GM12801 (cell line): ENCODE data around the gene RIPK3.

Source experiments
- TF ChIP-seq, protein P1 (sequence below): IDR thresholded peaks from one replicate; pipeline ENCODE4 v1.5.1; 2011; ENCODE audit warnings: control low read depth; ENCODE audit not compliant: insufficient read length; ENCODE audit errors: extremely low read depth

The RIPK3 gene

GRCh38 chr14:24330973-24331674, 8.7 kb downstream of the RIPK3 start:
- TF ChIP-seq, protein P1, sequence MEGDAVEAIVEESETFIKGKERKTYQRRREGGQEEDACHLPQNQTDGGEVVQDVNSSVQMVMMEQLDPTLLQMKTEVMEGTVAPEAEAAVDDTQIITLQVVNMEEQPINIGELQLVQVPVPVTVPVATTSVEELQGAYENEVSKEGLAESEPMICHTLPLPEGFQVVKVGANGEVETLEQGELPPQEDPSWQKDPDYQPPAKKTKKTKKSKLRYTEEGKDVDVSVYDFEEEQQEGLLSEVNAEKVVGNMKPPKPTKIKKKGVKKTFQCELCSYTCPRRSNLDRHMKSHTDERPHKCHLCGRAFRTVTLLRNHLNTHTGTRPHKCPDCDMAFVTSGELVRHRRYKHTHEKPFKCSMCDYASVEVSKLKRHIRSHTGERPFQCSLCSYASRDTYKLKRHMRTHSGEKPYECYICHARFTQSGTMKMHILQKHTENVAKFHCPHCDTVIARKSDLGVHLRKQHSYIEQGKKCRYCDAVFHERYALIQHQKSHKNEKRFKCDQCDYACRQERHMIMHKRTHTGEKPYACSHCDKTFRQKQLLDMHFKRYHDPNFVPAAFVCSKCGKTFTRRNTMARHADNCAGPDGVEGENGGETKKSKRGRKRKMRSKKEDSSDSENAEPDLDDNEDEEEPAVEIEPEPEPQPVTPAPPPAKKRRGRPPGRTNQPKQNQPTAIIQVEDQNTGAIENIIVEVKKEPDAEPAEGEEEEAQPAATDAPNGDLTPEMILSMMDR: no peak

GRCh38 chr14:24329736-24330135, 10.1 kb downstream of the RIPK3 start:
- TF ChIP-seq, protein P1: no peak

GRCh38 chr14:24329073-24329663, 10.6 kb downstream of the RIPK3 start:
- TF ChIP-seq, protein P1: no peak

DNA sequence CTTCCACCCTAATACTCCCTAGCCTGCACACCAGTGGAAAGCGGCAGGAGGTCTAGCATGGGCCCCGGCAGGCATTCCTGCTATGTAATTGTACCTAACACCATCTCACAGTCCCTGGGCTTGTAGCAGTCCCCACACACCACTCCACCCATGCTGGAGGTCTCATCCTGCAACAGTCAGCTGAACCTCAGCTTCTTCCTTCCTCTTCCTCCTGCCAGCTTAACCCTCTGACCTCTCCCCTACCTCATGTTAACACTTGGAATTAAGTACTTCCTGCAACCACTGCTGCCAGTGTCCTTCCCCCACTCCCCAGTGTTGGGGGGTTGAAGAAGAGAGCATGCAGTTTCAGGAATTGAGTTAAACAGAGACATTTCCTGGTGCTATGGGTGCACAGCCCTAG, 12.5 kb downstream of the RIPK3 start:
- TF ChIP-seq, protein P1: no peak

- TF ChIP-seq, protein P1: no peak
These were observed 13.8 kb downstream of the RIPK3 start for GRCh38 chr14:24325963-24326362.

GRCh38 chr14:24325041-24325530, 14.7 kb downstream of the RIPK3 start:
- TF ChIP-seq, protein P1: no peak

- TF ChIP-seq, protein P1: no peak
These were observed 15.8 kb downstream of the RIPK3 start for GRCh38 chr14:24324024-24324423.
